Activated CD4-positive, CD25-positive, alpha-beta regulatory T cell treated with anti-CD3 and anti-CD28 coated beads, Interleukin-2, amount 50 U/mL, for 16 hours (primary cell): ENCODE measurements around the gene OR51I2.

Source experiments
- DNase-seq: peaks from one replicate; pipeline ENCODE4 v3.0.0-alpha.2; 2020; ENCODE audit warnings: low read depth, low spot score

Gene OR51I2, protein sequence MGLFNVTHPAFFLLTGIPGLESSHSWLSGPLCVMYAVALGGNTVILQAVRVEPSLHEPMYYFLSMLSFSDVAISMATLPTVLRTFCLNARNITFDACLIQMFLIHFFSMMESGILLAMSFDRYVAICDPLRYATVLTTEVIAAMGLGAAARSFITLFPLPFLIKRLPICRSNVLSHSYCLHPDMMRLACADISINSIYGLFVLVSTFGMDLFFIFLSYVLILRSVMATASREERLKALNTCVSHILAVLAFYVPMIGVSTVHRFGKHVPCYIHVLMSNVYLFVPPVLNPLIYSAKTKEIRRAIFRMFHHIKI

DNA sequence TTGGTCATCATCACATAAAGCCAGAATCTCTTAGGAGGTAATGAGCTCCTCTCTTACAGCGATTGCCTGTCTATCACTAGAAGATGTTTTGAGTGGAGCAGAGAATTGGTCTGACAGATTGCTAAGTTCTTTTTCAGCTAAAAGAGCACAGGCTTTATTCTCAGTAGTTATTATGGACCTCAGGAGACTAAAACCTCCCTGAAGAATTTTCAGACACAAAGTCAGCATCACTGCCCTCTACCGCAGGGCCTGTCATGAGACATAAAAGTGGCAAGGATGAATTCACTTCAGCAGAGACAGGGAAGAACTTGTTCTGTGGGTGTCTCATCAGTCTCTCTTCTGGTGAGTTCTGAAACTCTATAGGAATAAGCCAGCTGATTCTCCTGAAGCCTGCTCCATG lies at the start of gene OR51I2:
TSS of gene OR51I2 (plus strand) at position 301 of the 400 bp plus-strand sequence. CDS start 4,166 bp downstream, outside the sequence.
- DNase-seq, result no peak

DNA sequence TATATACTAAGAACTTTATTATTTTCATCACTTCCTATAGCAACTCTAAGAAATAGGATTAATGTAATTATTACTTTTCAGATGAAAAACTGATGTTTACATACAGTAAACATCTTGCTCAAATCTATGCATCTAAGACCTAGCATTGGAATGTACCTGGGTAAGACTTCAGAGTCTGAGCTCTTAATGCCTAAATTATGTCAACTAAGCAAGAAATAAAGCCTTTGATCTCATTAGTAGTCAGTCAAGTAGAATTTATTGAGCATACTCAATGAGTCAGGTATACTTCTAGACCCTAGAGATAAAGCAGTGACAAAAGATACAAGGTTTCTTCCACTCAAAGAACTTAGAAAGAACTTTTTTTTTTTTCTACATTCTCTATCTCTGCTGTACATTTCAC lies 44.0 kb upstream of the OR51I2 start:
- no peak for DNase-seq

DNA sequence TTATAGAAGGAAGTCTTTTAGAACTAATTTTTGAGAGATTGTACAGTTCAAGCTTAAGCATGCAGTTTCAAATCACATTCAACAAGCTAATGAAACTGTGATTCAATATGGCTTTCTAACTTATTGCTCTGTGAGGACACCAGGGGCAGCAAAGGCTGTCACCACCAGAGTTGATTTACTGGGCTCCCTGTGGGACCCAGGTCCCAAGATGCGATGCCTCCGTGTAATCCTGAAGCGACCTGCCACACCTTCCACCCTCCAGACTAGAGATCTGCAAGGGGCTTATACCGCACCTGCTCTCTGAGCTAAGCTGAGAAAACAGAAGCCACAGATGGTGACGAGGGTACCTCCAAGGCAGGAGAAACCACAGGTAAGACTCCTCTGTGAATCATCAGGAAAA lies 28.1 kb upstream of the OR51I2 start:
- no peak for DNase-seq

DNA sequence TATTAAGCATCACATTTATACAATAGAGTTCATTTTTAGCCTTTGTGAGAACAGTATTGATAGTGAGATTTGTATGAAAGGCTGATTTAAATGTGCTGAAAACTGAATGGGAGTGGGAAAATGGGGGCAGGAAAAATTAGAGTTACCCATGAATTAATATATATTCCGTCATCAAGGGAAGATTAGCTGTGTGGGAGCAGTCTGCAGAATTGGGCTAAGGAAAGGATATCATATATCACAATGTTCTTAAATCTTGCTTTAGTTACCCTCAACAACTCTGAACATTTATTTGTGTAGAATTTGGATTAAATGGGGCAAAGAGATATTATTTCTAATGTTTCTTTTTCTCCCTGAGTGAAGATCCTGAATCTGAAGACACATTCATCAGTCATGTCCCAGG lies 27.3 kb upstream of the OR51I2 start, which contains the start of gene OR51Q1:
TSS of gene OR51Q1 (plus strand) at position 301 of the 400 bp plus-strand sequence. CDS start at position 391, 90 bp downstream.
- DNase-seq, result no peak

DNA sequence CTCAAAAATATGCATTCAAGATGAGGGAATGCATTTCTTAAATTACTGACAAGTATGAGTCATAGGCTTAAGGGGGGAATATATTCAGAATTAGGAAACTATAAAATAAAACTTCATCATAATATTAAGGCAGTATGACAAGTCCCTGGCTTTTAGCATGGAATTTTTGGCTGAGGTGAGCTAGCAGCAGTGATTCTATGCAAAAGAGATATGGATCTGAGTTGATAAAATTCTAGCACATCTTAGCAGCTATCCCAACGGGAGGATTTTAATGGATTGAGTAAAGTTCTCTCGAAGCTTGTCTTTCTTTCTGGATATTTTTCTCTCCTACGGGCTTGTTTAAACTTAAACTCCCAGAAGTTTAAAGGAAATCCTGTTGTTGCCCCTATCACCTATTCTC lies 26.0 kb upstream of the OR51I2 start:
- DNase-seq, result no peak

DNA sequence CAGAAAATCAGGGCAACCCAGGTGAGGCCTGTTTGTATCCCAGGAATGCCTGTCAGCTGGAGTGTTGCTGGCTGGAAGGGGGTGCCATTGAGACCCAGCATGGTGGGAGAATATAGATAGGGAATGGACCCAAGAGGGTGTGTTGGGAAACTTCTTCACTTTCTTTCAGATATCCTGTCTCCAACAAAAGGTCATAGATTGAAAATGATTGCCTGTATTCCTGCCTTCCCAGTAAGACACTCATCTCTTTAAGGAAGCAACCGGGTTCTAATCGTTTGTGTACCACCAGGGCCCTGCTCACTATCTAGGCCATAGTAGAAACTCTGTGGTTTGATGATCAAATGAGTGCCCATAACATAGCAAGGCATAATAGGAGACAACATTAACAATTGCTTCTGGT lies 7.7 kb upstream of the OR51I2 start, which contains the start of gene OR51I1:
TSS of gene OR51I1 (minus strand) at position 101 of the 400 bp plus-strand sequence. CDS start at position 101, 0 bp downstream.
- no peak for DNase-seq

DNA sequence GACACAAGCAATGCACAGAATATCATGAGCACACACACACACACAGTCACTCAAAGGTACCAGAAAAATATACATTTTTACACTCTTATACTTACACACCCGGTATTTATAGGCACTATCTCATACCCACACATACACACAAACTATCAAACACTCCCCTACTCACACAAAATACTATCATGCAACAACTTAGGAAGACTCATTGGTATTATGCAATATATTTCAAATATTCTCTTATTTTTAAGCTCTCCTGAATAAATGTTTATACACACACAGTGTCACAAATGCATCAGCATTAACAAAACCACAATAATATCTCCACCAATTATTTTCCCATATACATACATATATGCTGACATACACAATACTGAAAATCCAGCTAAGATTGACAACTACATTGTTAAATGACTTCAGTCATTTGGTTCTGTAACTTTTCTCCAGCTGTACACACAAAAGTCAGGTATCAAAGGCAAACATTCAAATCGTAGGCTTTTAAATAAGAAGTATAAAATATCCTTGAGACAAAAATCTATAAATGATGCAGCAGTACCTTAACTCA lies 5.2 kb upstream of the OR51I2 start:
- no peak for DNase-seq

DNA sequence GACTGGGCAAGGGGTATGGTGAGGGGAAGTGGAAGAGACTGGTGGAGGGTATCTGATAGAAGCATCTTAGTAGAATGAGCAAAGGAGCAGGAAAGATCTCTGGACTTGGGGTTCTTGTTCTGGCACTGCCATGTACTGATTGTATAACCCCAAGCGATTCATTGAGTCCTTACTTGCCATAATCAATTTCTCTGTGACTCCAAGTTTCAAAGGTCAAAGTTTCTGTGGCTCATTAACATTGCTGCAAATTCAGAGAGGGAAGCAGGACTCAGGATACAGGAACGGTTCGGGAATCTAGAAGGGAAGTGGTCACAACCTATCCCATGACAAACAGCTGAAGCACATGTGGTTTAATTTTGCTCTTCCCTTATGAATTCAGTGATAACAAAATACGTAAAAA lies 309 bp downstream of the OR51I2 start:
- no peak for DNase-seq

DNA sequence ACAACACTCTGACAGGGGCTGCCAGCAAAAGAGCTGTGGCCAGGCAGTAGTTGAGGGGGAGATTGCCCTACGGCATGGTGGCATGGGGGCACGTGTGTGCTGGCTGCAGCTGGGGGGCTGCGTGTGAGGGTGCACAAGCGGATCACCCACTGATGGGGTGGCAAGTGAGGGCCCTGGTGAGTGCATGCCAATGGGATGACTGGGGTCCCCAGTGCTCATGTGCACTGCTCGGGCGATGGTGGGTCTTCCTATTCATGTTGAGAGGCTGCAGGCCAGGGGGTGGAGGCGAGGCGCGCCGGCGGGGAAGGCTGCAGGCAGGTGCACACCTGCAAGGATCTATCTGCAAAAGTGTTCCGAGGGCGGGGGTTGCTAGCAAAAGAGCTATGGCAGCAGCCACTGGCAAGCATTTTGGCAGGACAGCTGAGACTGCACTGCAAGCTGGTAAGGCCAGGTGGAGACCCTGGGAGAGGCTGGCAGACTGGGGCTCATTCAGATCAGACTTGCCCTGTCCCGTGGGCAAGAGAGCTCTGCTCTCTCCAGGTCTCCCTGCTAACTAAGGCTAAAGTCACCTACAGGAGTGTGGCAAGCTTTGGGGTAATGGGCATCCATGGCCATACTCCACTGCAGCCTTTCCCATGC lies 12.0 kb downstream of the OR51I2 start:
- no peak for DNase-seq

DNA sequence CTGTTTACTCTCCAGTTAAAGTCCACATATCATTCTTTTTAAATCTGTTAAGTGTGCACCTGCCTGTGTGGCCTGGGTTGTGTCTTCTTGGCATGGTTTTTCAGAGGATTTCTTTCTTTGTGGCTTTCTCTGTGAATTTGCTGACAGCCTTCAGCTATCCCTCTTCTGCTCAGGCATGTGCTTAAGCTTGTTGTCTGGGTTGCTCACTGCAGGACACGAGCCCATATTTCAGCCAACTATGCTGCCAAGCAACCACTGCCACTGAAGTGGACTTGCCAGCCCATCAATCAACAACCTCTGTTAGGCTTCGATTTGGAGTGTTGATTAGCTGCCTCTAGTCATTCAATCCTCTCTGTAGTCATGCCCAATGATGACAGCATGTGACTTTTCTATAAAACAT lies 18.4 kb downstream of the OR51I2 start:
- no peak for DNase-seq

DNA sequence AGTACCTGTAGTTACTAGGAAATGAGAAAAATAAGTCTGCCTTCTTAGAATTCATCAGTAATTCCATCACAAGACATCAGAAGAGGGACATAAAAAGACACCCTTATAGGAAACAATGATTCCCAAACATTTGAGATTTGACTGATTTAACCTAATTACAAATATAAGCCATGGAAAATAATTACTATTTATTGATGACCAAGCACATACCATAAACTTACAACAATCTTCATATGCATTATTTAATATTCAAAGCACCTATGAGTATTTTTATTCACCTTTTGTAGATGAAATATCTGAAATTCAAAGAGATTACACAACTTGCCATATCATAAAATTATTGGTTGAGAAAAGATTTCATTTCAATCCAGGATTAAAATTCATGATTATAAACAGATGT lies 24.8 kb downstream of the OR51I2 start:
- DNase-seq, result no peak

DNA sequence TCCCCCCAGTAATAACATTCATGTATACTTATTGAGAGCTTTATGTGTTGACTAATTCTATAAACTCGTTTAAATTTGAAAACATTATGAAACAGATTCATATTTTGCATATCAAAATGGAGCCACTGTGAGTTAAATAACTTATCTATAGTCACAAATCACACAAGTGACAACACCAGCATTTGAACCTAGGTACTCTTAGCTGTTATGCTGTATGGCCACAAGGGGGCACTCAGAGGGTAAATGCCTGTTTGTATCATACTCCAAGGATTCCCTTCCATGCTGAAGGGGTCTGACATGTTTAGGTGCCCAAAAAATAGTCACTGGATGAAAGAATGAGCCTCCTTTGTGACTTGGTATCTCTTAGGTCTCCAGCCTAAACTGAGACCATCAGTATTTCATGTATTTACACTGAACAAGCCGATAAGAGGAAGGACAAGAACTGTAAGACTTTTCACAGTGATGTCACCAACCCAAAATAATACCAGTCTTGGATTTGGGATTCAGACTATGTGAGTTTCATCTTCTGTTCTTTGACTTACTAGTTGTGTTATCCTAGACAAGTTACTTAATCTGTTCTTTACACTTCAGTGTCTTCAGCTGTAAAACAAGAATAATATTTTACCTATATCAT lies 27.2 kb downstream of the OR51I2 start:
- no peak for DNase-seq

DNA sequence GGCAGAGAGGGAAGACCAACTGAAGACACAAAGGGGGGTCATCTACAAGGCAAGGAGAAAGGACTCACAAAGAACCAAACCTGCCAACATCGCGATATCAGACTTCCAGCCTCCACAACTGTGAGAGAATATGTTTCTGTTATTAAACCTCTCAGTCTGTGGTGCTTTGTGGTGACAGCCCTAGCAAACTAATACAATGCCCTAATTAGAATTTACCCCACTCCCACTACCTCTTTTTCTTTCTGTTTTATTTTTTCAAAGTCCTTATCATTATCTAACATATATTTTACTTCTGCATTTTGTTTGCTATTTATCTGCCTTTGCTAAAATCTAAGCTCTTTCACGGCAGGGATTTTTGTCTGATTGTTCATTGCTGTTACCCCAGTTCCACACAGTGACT lies 36.9 kb downstream of the OR51I2 start:
- no peak for DNase-seq

DNA sequence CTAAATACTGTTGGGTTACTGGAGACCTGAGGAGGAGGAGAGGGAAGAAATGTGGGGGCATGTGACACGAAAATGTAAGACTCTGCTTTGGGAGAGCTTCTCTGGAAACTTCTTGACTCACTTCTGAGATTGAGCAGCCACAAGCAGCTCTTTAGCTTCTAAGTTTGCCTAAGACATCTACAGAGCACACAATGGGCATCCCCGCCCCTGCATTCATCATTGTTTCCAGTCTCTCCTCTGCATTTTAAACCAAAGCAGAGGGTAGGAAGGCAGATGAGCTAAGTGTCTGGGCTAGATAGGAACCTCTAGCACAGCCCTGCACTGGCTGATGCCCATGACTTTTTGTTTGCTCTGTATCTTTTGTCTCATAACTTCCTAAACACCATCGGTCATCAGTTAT lies 37.3 kb downstream of the OR51I2 start:
- DNase-seq, result no peak

DNA sequence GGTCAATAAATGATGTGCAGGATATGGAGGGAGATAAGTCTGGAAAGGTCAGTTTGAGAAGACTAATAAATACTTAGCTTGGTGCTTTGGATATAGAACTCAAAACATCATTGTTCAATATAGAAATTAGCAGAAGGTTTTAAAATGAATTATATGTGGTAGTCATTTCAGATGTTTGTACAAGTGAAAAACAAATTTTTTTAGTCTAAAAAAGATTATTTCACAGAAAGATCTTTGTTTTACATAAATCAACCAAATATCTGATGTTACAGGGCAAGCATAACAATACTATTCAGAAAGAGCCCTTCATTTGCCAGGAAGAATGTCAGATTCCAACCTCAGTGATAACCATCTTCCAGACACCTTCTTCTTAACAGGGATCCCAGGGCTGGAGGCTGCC lies 39.3 kb downstream of the OR51I2 start, which contains the start of gene OR52D1:
TSS of gene OR52D1 (plus strand) at position 301 of the 400 bp plus-strand sequence. CDS start at position 323, 22 bp downstream.
- DNase-seq, result no peak

DNA sequence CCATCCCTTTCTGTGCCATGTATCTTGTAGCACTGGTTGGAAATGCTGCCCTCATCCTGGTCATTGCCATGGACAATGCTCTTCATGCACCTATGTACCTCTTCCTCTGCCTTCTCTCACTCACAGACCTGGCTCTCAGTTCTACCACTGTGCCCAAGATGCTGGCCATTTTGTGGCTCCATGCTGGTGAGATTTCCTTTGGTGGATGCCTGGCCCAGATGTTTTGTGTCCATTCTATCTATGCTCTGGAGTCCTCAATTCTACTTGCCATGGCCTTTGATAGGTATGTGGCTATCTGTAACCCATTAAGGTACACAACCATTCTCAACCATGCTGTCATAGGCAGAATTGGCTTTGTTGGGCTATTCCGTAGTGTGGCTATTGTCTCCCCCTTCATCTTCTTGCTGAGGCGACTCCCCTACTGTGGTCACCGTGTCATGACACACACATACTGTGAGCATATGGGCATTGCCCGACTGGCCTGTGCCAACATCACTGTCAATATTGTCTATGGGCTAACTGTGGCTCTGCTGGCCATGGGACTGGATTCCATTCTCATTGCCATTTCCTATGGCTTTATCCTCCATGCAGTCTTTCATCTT lies 39.8 kb downstream of the OR51I2 start:
- no peak for DNase-seq

DNA sequence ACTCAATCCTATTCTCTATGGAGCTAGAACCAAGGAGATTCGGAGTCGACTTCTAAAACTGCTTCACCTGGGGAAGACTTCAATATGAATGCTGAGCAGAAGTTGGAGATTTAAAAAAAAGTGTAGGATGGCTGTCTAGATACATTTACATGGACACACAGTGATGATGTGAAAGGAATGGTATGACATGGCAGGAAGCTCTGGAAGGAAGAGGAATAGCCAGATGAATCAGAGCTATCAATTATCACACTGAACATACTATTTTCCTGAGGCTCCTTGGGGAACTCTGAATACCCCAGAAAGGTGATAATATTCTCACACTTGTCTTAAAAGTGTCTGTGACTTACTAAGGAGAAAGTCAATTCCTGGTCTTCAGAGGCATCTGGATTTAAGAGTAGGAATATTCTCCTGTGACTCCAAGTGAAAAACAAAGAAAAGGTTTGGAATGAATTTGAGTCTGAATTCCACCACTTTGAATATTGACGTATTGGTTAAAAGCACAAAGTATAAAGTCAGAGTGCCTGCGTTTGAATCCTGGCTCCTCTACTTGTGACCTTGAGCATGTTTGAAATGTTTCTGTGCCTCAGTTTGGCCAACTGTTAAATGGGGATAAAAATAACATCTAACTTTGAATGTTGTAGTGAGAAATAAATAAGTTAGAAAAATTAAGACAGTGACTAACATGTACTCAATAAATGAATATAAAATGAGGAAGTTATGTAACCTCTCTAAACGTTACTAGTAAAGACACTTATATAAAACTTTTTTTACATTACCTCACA lies 40.6 kb downstream of the OR51I2 start:
- DNase-seq, result no peak

DNA sequence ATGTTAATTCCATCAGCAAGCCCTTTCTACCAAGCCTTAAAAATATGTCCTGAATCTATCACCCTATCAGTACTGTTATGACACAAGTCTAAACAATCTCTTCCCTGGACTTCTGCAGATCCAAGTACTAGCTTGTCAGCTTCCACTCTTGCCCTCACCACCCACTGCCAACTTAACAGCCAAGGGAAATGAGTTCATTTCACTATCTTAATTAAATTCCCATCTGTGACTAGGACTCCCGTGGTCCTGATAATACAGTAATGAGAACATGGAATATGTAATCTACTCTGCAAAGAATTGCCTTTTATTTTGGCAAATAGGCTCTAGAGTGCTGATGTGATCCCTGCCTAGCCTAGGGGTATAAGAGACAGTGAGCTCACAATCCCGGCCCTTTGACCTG lies 50.5 kb downstream of the OR51I2 start:
- DNase-seq, result no peak

DNA sequence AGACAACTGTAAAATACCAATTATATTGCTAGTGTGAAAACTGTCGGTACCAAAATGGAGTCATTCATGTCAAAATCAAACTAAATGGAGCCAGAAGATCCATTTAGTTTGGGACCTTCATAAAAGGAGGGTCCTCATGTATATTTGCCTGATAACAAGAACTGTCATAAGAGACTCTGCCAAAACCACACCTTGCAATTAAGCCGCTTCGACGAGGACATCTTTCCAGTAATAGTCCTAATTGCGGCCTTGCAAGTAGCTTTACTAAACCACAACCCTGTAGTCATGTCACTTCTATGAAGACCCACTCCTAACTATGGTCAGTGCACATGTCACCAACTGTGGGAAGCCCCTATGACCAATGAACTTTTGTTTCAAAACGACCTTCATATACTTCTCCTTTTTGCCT lies 51.3 kb downstream of the OR51I2 start:
- DNase-seq, result no peak

DNA sequence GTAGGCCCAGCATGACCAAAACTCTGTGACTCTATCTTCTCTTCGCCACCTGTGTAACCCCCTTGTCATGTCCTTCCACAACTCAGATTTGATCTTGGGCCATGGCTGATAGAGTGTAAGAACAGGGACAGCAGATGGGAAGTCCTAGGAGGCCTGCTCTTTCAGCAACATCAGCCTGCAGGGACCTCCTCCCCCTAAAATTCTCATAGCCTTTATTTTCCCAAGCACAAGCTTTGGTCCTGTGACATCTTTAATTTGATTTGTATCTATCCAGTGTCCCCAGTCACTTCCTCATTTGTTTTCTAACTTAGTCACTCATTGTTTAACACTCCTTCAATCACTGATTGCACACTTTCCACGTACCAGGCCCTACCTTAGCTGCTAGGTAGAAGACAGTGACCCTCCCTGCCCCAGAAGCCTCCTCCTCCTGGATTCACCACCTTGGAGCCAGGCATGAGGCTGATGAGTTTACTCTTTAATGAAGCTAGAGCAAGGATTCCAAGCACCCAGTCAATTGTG lies 55.3 kb downstream of the OR51I2 start:
- DNase-seq, result no peak
